Pancreas (tissue), 10 donors: ENCODE data around the gene TTC39B. TPM values are rescaled to one million over a fixed set of nuclear protein-coding genes. Genes with fewer than 3 reads are reported as not detected.

Experiments used
- ATAC-seq, 4 donors: fragments of 200-7000 bp; cut with Tn5 transposase; one replicate each; pipeline versions ENCODE4 v1.8.0 to v1.9.1; 2020; ENCODE audit warnings: mild to moderate bottlenecking in 4 of 4, moderate library complexity in 4 of 4
- DNase-seq, 6 donors: peaks; one replicate each; pipeline ENCODE4 v3.0.0-alpha.2; 2020
- FAIRE-seq: peaks from 2 replicates; lab custom pipeline; 2012; peaks lifted over from hg19 to GRCh38; lab: Jason Lieb, UNC
- H3K27ac ChIP-seq, 4 donors: fragments of 200-600 bp; sonication (generic); 1 replicate in 3 of 4; 2 replicates in 1 of 4; pipeline versions ENCODE4 v1.5.0 to v1.8.0; 2020
- H3K27me3 ChIP-seq, 4 donors: fragments of 200-600 bp; one replicate each; pipeline ENCODE4 v1.8.0; 2021
- H3K36me3 ChIP-seq, 3 donors: fragments of 200-600 bp; sonication (generic) in 1 of 3; one replicate each; pipeline versions ENCODE4 v1.5.0 to v1.8.0; 2020 to 2021
- H3K4me1 ChIP-seq, 3 donors: fragments of 200-600 bp; one replicate each; pipeline ENCODE4 v1.8.0; 2021
- H3K4me3 ChIP-seq, 4 donors: fragments of 200-600 bp; sonication (generic) in 2 of 4; one replicate each; pipeline versions ENCODE4 v1.5.0 to v1.8.0; 2020 to 2021
- H3K9me3 ChIP-seq, 4 donors: fragments of 200-600 bp; one replicate each; pipeline ENCODE4 v1.8.0; 2021
- CTCF ChIP-seq, 4 donors: fragments of 200-600 bp; sonication (generic) in 3 of 4; IDR thresholded peaks; one replicate each; pipeline versions ENCODE4 v1.5.0 to v1.8.0; 2021; ENCODE audit warnings: antibody characterized with exemption in 4 of 4
- WGBS, 2 donors: extraction: QIAGEN DNeasy Blood & Tissue Kit; methylation state at CpG; one replicate each; pipeline ENCODE4 v1.1.7; 2013; 5-methylcytosine and 5-hydroxymethylcytosine counted together
- intact Hi-C, 3 donors: fragments of 100-400 bp; cut with DNase I; formaldehyde crosslinking; loops; one replicate each; pipeline versions ENCODE4 v1.11.1 to v1.14.2; 2022
- polyA plus RNA-seq, 2 donors: library from polyadenylated mRNA; stranded (reverse); fragments of 200-250 nt; gene quantifications; one replicate each; pipeline ENCODE4 v1.2.3, GENCODE V29; 2013
- total RNA-seq, 6 donors: library from RNA; stranded (reverse); fragmentation: NEBNext Ultra II Directional in 4 of 6; extraction: Animal tissue kit (Norgen Biotek cat#: 25700) in 4 of 6; gene quantifications; one replicate each; pipeline versions ENCODE4 v1.2.1 to v1.2.4, GENCODE V29; 2021 to 2023
- donor health status: healthy with polysubstance abuse.
- donor health status: DM: no; HTN: no; CAD: no; lungs with moderate emphysema.
- donor health status: DM: no; HTN: no; CAD: no.
- donor health status: control.
- donor health status: control.
- donor health status: Bipolar disorder and iron deficiency.
- donor health status: DM: yes; HTN: yes; CAD: no.
- donor health status: DM: no; HTN: no; CAD: no.
- donor health status: DM: no; HTN: no; CAD: no.
- donor health status: DM: yes; HTN: yes; CAD: no.

TTC39B gene
- total and polyA plus RNA-seq, 8 donors, result 1.5 to 12.1 (median 5.1) TPM

GRCh38 chr9:15306068-15306756 lies 804 bp downstream of the TTC39B start:
- peaks cover 0 to 6% (median 6%) of the 10 kb centered on the region in 3 donors for H3K4me1 ChIP-seq
- WGBS, 2 donors, result 1% methylated on average over 32 of the region's 32 CpGs
- no peaks in the 10 kb centered on the region for H3K27me3 ChIP-seq
- intact Hi-C loops, result no loop called here
- FAIRE-seq (no peak), DNase-seq (peak; percentile 76 to 88 (median 79)), ATAC-seq (peak; percentile 59 to 75 (median 72))
- TF ChIP-seq CTCF (IDR thresholded peaks at IDR 0.05), result no peak
- peak overlapping the region; percentile 64 to 96 (median 84) for H3K4me3 ChIP-seq
- H3K9me3 ChIP-seq, result no peaks in the 10 kb centered on the region
- H3K36me3 ChIP-seq, result no peaks in the 10 kb centered on the region
- peak overlapping the region; percentile 70 to 83 (median 78) for H3K27ac ChIP-seq

- ATAC-seq (no peak), FAIRE-seq (no peak), DNase-seq (no peak)
- H3K4me3 ChIP-seq, result peak overlapping the region in 3 of 4 donors; percentile 64 to 96 (median 89)
- H3K9me3 ChIP-seq, result no peaks in the 10 kb centered on the region
- no peak for TF ChIP-seq CTCF (IDR thresholded peaks at IDR 0.05)
- 45 to 79% methylated on average over 4 of the region's 4 CpGs for WGBS, 2 donors
- intact Hi-C loops, result no loop called here
- peak overlapping the region; percentile 70 to 83 (median 78) for H3K27ac ChIP-seq
- peaks cover 0 to 6% (median 6%) of the 10 kb centered on the region in 3 donors for H3K4me1 ChIP-seq
- H3K27me3 ChIP-seq, result no peaks in the 10 kb centered on the region
- H3K36me3 ChIP-seq, result no peaks in the 10 kb centered on the region
Observed at GRCh38 chr9:15305470-15305869, 1.5 kb downstream of the TTC39B start.

GRCh38 chr9:15304632-15305031 lies 2.4 kb downstream of the TTC39B start:
- 89 to 91% methylated on average over 1 of the region's 1 CpG for WGBS, 2 donors
- FAIRE-seq, result no peak

GRCh38 chr9:15300218-15300617 lies 6.8 kb downstream of the TTC39B start:
- no peaks in the 10 kb centered on the region for H3K9me3 ChIP-seq
- FAIRE-seq, result no peak
- intact Hi-C loops, result no loop called here

More at GRCh38 chr9:15304632-15305031, 2.4 kb downstream of the TTC39B start:
- Histone ChIP-seq H3K27ac (no peak overlapping the region), H3K4me1 (peaks cover 0 to 6% (median 6%) of the 10 kb centered on the region in 3 donors), H3K27me3 (no peaks in the 10 kb centered on the region), H3K4me3 (no peak overlapping the region), H3K9me3 (no peaks in the 10 kb centered on the region), H3K36me3 (no peaks in the 10 kb centered on the region)
- no peak for TF ChIP-seq CTCF (IDR thresholded peaks at IDR 0.05)
- no peak for DNase-seq
- intact Hi-C loops, result no loop called here
- no peak for ATAC-seq

More at GRCh38 chr9:15300218-15300617, 6.8 kb downstream of the TTC39B start:
- Histone ChIP-seq H3K27me3 (no peaks in the 10 kb centered on the region), H3K4me1 (peaks cover 0 to 14% (median 6%) of the 10 kb centered on the region in 3 donors), H3K27ac (no peak overlapping the region), H3K4me3 (no peak overlapping the region), H3K36me3 (no peaks in the 10 kb centered on the region)
- DNase-seq (no peak), ATAC-seq (no peak)
- no peak for TF ChIP-seq CTCF (IDR thresholded peaks at IDR 0.05)
- 81 to 91% methylated on average over 1 of the region's 1 CpG for WGBS, 2 donors
